ENCODE measurements around the gene KIF5A. TPM values are rescaled to one million over a fixed set of nuclear protein-coding genes. Genes with fewer than 3 reads are reported as not detected.

Gene KIF5A
- total and polyA plus RNA-seq, 2 donors: 1.3 to 1.5 TPM

DNA sequence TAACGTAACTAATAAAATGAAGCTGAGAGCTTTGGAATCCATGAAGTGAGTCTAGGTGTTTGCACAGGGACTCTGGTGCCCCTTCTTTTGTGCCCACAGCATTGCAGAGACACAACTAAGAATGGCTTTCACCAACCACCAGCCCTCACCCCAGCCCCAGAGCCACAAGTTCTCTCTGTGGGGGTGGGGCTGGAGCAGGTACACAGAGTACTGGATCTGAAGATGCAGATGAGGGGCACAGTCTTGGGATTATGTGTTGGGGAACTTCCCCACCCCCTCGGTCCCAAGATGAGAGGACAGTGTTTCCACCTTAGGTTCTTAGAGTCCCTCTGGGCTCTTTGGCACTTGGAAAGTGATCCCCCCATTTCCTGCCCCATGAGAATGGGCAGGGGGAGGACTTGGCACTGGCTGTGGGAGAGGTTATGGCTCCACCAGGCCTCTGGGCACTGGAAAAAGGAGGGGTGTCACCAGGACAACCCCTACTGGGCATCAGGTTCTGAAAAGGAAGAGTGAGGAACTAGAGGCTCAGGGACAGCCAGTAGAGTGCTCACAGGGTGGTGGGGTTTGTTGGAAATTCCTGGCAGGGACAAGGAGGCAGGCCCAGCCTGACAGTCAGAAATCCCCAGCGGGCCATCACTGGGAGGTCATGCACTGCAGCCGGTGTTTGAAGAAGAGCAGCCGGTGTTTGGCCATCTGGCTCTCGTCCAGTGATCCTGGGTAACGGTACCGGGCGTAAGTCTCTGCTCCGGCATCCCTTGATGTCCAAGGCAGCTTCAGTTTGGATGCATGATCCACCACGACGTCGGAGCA, 76.5 kb downstream of the KIF5A start:
- Histone ChIP-seq H3K4me1 (ENCODE audit: insufficient read depth) (no peaks in the 10 kb centered on the region), H3K36me3 (ENCODE audit: insufficient read depth) (no peaks in the 10 kb centered on the region), H3K4me3 (ENCODE audit: low read depth, low read length) (no peak overlapping the region), H3K27ac (ENCODE audit: low read depth) (no peak overlapping the region)
- WGBS: 36% methylated on average over 13 of the region's 13 CpGs
- no peak for DNase-seq (ENCODE audit: extremely low spot score)

GRCh38 chr12:57626921-57627445, 77.1 kb downstream of the KIF5A start:
- no peak for DNase-seq (ENCODE audit: extremely low spot score)
- Histone ChIP-seq H3K36me3 (ENCODE audit: insufficient read depth) (no peaks in the 10 kb centered on the region), H3K4me1 (ENCODE audit: insufficient read depth) (no peaks in the 10 kb centered on the region), H3K4me3 (ENCODE audit: low read depth, low read length) (no peak overlapping the region), H3K27ac (ENCODE audit: low read depth) (no peak overlapping the region)
- 57% methylated on average over 9 of the region's 9 CpGs for WGBS

GRCh38 chr12:57627501-57628279, 77.8 kb downstream of the KIF5A start:
- WGBS: 27% methylated on average over 67 of the region's 67 CpGs
- no peaks in the 10 kb centered on the region for H3K36me3 ChIP-seq (ENCODE audit: insufficient read depth)
- H3K4me3 ChIP-seq (ENCODE audit: low read depth, low read length): no peak overlapping the region
- no peak overlapping the region for H3K27ac ChIP-seq (ENCODE audit: low read depth)
- H3K4me1 ChIP-seq (ENCODE audit: insufficient read depth): peaks cover 2% of the 10 kb centered on the region
- no peak for DNase-seq (ENCODE audit: extremely low spot score)

DNA sequence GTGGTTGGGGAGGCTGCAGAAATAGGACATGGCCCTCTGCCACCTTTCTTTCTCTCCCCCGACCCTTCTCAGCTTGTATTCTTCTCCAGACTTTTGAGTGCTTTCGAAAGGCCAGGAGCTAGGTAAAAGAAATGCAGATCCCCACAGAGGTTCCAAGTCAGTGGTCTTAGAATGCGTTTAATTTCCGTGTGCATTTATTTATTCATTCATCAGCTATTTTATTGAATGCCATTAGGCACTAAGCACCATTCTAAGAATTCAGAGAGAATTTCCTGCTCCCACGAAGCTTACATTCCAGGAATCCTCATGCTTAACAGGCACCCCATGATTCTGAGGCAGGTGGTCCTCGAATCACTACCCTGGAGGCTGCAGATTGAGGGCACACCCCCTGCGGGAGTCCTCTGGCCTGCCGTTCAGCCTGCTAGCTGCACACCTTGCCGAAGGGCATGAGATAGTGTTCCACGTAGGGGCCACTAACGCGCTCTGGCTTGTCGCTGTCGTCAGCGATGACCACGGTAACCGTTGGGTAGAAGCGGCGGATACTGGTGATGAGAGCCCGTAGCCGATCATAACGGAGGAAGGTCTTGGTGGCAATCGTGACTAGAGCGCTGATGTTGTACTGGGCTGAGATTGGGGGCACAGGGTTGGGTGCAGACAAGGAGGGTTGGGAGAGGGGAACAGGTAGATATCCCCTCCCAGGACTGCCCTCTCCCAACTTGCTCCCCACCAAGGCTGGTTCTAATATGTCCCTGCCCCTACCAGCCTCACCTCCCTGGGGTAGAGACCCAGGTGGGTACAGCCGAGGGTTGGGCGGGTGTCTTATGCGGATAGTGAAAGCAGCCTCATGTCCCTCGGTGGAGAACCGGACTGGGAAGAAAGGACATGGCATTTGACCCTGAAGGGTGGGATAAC, 78.7 kb downstream of the KIF5A start:
- no peaks in the 10 kb centered on the region for H3K36me3 ChIP-seq (ENCODE audit: insufficient read depth)
- no peak for DNase-seq (ENCODE audit: extremely low spot score)
- H3K27ac ChIP-seq (ENCODE audit: low read depth): no peak overlapping the region
- no peak overlapping the region for H3K4me3 ChIP-seq (ENCODE audit: low read depth, low read length)
- WGBS: 70% methylated on average over 29 of the region's 29 CpGs
- peaks cover 2% of the 10 kb centered on the region for H3K4me1 ChIP-seq (ENCODE audit: insufficient read depth)

- Histone ChIP-seq H3K36me3 (ENCODE audit: insufficient read depth) (no peaks in the 10 kb centered on the region), H3K4me1 (ENCODE audit: insufficient read depth) (peaks cover 2% of the 10 kb centered on the region), H3K27ac (ENCODE audit: low read depth) (no peak overlapping the region), H3K4me3 (ENCODE audit: low read depth, low read length) (no peak overlapping the region)
- no peak for DNase-seq (ENCODE audit: extremely low spot score)
- 91% methylated on average over 5 of the region's 5 CpGs for WGBS
Observed at GRCh38 chr12:57629897-57630471, 80.1 kb downstream of the KIF5A start.

DNA sequence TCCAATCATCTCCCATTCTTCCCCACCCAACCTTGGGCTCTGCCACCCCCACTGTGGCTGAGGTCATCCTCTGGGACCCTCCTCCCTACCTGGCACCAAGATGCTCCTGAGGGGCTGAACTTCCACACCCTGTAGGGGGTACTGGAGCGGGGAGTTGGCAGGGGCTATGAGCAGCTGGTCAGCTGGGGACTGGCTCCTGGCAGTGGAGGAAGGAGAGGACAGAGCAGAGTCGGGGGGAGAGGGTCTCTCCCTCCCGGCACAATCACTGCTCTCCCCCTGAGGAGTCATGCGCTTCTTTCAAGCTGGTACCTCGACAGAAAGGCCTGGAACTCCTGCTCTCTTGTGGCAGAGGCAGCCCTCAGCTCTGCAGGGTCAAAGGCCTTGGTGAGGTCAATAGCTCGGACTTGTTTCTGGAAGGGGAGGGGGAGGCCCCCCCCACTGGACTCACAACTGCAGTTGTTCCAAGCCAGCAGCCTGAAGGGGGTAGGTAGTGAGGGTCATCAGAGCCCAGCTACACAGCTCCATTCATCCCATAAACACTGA, 81.1 kb downstream of the KIF5A start:
- no peak overlapping the region for H3K27ac ChIP-seq (ENCODE audit: low read depth)
- DNase-seq (ENCODE audit: extremely low spot score): no peak
- no peaks in the 10 kb centered on the region for H3K36me3 ChIP-seq (ENCODE audit: insufficient read depth)
- H3K4me1 ChIP-seq (ENCODE audit: insufficient read depth): peaks cover 2% of the 10 kb centered on the region
- no peak overlapping the region for H3K4me3 ChIP-seq (ENCODE audit: low read depth, low read length)
- WGBS: 53% methylated on average over 6 of the region's 6 CpGs

- DNase-seq (ENCODE audit: extremely low spot score): no peak
- Histone ChIP-seq H3K27ac (ENCODE audit: low read depth) (no peak overlapping the region), H3K4me3 (ENCODE audit: low read depth, low read length) (peak overlapping the region; percentile 39), H3K4me1 (ENCODE audit: insufficient read depth) (peaks cover 2% of the 10 kb centered on the region), H3K36me3 (ENCODE audit: insufficient read depth) (no peaks in the 10 kb centered on the region)
- WGBS: 11% methylated on average over 26 of the region's 26 CpGs
Observed at GRCh38 chr12:57631566-57632072, 81.8 kb downstream of the KIF5A start.

GRCh38 chr12:57632073-57632957, 82.5 kb downstream of the KIF5A start:
- H3K4me1 ChIP-seq (ENCODE audit: insufficient read depth): peaks cover 2% of the 10 kb centered on the region
- no peaks in the 10 kb centered on the region for H3K36me3 ChIP-seq (ENCODE audit: insufficient read depth)
- H3K27ac ChIP-seq (ENCODE audit: low read depth): no peak overlapping the region
- no peak for DNase-seq (ENCODE audit: extremely low spot score)
- 1% methylated on average over 67 of the region's 67 CpGs for WGBS
- peak overlapping the region; percentile 39 for H3K4me3 ChIP-seq (ENCODE audit: low read depth, low read length)

DNA sequence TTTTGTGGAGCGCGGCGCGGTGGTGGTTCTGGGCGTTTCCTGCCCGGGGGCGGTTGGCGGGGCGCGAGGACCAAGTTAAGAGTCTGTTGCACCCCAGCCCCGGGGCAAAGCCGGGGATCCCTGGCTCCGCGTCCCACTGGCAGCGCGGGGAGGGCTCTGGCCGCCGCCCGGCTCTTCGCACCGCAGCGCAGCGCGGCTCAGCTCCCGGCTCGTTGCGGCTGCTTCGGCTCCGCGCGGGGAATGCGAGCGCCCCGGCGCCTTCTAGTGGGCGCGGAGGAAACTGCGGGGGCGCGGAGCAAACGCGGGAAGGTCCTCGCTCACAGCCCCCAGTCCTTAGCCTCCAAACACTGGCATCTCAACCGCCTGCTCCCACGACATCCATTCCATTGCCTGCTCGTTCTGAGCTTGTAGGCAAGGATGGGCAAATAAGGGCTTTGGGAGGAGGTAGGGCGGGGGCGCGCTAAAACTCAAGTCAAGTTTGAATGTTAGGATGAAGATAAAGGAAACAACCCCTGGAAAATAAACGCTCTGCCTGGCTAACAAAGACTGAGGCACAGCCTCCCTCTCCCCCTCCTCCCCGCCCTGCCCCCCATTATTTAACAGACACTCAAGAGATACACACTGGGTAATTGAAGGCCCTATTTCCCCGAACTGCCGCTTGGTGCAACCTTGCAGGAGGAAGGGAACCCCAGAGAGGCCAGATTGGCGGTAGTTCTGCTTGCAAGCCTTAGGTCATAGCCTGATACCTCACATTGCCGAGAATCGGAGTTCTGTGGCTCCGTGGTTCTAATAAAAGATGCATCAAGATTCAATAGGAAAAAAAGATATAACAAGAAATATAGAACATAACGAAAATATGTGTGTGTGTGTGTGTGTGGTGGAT, 83.4 kb downstream of the KIF5A start, which contains the start of gene B4GALNT1:
Gene B4GALNT1, minus strand, starts transcription at position 244 of the 883 bp plus-strand sequence. CDS start 1,069 bp downstream, outside the sequence.
- Histone ChIP-seq H3K4me3 (ENCODE audit: low read depth, low read length) (peak within 1 kb of the TSS; percentile 39), H3K36me3 (ENCODE audit: insufficient read depth) (no peaks in the 10 kb centered on the region), H3K27ac (ENCODE audit: low read depth) (no peak within 1 kb of the TSS), H3K4me1 (ENCODE audit: insufficient read depth) (peaks cover 2% of the 10 kb centered on the region)
- DNase-seq (ENCODE audit: extremely low spot score): no peak
- 2% methylated on average over 58 of the region's 58 CpGs for WGBS

Measured in urinary bladder (tissue), 4 donors.